Measurements from ENCODE around the gene KDM4B.

DNA sequence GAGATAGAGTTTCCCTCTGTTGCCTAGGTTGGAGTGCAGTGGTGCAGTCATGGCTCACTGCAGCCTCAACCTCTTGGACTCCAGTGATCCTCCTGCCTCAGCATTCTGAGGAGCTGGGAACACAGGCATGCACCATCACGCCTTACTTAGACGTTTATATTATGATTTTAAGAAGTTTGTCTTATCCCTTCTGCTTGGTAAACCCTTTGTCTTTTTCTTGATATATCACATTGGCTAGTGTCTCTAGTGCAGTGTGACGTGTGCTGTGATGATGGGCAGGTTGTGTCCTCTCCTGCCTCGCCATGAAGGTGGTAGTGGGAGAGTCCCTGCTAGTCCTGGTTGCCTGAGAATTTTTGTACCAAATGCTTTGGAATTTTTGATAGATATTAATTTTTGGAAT lies 93.9 kb downstream of the KDM4B start:
- TF ChIP-seq, protein P1, sequence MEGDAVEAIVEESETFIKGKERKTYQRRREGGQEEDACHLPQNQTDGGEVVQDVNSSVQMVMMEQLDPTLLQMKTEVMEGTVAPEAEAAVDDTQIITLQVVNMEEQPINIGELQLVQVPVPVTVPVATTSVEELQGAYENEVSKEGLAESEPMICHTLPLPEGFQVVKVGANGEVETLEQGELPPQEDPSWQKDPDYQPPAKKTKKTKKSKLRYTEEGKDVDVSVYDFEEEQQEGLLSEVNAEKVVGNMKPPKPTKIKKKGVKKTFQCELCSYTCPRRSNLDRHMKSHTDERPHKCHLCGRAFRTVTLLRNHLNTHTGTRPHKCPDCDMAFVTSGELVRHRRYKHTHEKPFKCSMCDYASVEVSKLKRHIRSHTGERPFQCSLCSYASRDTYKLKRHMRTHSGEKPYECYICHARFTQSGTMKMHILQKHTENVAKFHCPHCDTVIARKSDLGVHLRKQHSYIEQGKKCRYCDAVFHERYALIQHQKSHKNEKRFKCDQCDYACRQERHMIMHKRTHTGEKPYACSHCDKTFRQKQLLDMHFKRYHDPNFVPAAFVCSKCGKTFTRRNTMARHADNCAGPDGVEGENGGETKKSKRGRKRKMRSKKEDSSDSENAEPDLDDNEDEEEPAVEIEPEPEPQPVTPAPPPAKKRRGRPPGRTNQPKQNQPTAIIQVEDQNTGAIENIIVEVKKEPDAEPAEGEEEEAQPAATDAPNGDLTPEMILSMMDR (conservative IDR thresholded peaks at IDR 0.05): no peak
- TF ChIP-seq ZFX (IDR thresholded peaks at IDR 0.05): no peak

Data from C4-2B (cell line).